ENCODE data around the gene LRRC36. TPM values are rescaled to one million over a fixed set of nuclear protein-coding genes. Genes with fewer than 3 reads are reported as not detected.

The LRRC36 gene
- total and polyA plus RNA-seq, 9 of the 15 experiments (the other 6 are each of a cell fraction or from before 2014, with no cell fraction given), result 0.09 to 0.40 (median 0.17) TPM; not detected in 1

- CTCF ChIA-PET (ENCODE audit: low intra/inter-chr PET ratio), result interaction anchor here (1.5 kb wide), 1 partner anchor 35 kb away, joined by 5 read pairs; no protein-coding TSS in a partner anchor
- peak overlapping the region; percentile 38 for H3K4me3 ChIP-seq
- WGBS (ENCODE audit: insufficient coverage, low coverage, missing lambda C conversion rate), result 37% methylated on average over 12 of the region's 13 CpGs
- no TSS peak for BruUV-seq (replicated peaks)
- POLR2A ChIA-PET, result interaction anchor here (1.0 to 3.0 kb wide), 2 partner anchors 12 to 36 kb away, joined by 4 to 12 read pairs; no protein-coding TSS in a partner anchor
- peaks cover 6 to 25% of the 10 kb centered on the region in 2 experiments; a peak in 3 of 5 replicates for H3K4me1 ChIP-seq (replicated peaks in 1 of 2; ENCODE audit: control insufficient read depth in 2 of 2, insufficient read depth in 2 of 2, low read length in 2 of 2)
- H3K27me3 ChIP-seq (ENCODE audit: control insufficient read depth in 2 of 2, insufficient read depth in 2 of 2, low read length in 2 of 2), result peaks cover 0 to 11% of the 10 kb centered on the region in 2 experiments; a peak in 1 of 5 replicates
- in situ Hi-C loops (cut with MboI), result no loop called here
- H2AFZ ChIP-seq (ENCODE audit: low read depth, low read length), result peak overlapping the region; percentile 80
- peaks cover 3% of the 10 kb centered on the region for H3K9me1 ChIP-seq (ENCODE audit: control insufficient read depth, insufficient read depth, low read length)
- H3K9me3 ChIP-seq (replicated peaks; ENCODE audit: control insufficient read depth, insufficient read depth, low read depth, low read length), result no peaks in the 10 kb centered on the region
- ATAC-seq (no peak), FAIRE-seq (no peak), DNase-seq (ENCODE audit: extremely low read depth in 1 of 4, low spot score in 3 of 4) (no peak)
- intact Hi-C loops (cut with micrococcal nuclease), result loop anchor here (2.0 to 10.0 kb wide), 3 partner anchors 17 to 85 kb away; no protein-coding TSS in a partner anchor
- H3K36me3 ChIP-seq (ENCODE audit: control insufficient read depth, insufficient read depth, low read length), result no peaks in the 10 kb centered on the region
- H3K27ac ChIP-seq (ENCODE audit: extremely low read depth, low read depth, low read length), result no peak overlapping the region
- peak overlapping the region in 1 of 2 experiments; percentile 80; a peak in 2 of 4 replicates for H3K9ac ChIP-seq (ENCODE audit: insufficient read depth in 1 of 2, low read depth in 2 of 2, low read length in 2 of 2)
- TF ChIP-seq FOXM1 (IDR thresholded peaks at IDR 0.05; ENCODE audit: low read depth), result no peak
- 0 out of 2 replicates have a peak, but pooled peaks have one; percentile 28 for TF ChIP-seq FOXM1 (CRISPR knock-in tag; IDR thresholded peaks at IDR 0.05; ENCODE audit: low read depth)
- TF ChIP-seq SREBF1 (IDR thresholded peaks at IDR 0.05; ENCODE audit: borderline replicate concordance, low read depth, low read length), result no peak
- TF ChIP-seq, protein P1, sequence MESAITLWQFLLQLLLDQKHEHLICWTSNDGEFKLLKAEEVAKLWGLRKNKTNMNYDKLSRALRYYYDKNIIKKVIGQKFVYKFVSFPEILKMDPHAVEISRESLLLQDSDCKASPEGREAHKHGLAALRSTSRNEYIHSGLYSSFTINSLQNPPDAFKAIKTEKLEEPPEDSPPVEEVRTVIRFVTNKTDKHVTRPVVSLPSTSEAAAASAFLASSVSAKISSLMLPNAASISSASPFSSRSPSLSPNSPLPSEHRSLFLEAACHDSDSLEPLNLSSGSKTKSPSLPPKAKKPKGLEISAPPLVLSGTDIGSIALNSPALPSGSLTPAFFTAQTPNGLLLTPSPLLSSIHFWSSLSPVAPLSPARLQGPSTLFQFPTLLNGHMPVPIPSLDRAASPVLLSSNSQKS (CRISPR knock-in tag; IDR thresholded peaks at IDR 0.05), result no peak
- no peak for TF ChIP-seq USF2 (CRISPR knock-in tag; IDR thresholded peaks at IDR 0.05)
- H3K79me2 ChIP-seq (ENCODE audit: control insufficient read depth, insufficient read depth, low read length), result no peaks in the 10 kb centered on the region
- peak overlapping the region; percentile 57 for H3K4me2 ChIP-seq (ENCODE audit: insufficient read depth, low read length)
- peaks cover 13% of the 10 kb centered on the region; the same call in 1 of the 2 replicates for H4K20me1 ChIP-seq (replicated peaks; ENCODE audit: control insufficient read depth, insufficient read depth, low read length)
These were observed 103.3 kb downstream of the LRRC36 start for GRCh38 chr16:67429799-67430503.

Data from K562 (cell line).